ENCODE results near the gene SSRP1. TPM values are rescaled to one million over a fixed set of nuclear protein-coding genes. Genes with fewer than 3 reads are reported as not detected.

SSRP1 gene
- total and polyA plus RNA-seq, 9 of the 15 experiments (the other 6 are each of a cell fraction or from before 2014, with no cell fraction given): 91.1 to 416 (median 245) TPM

GRCh38 chr11:57335023-57335342 lies 709 bp downstream of the SSRP1 start:
- Histone ChIP-seq H2AFZ (ENCODE audit: low read depth, low read length) (peak overlapping the region; percentile 99), H3K27ac (ENCODE audit: extremely low read depth, low read depth, low read length) (peak overlapping the region; percentile 86), H3K4me3 (peak overlapping the region; percentile 92), H3K4me1 (replicated peaks in 1 of 2; ENCODE audit: control insufficient read depth in 2 of 2, insufficient read depth in 2 of 2, low read length in 2 of 2) (peaks cover 10 to 19% of the 10 kb centered on the region in 2 experiments; a peak in 4 of 5 replicates), H3K79me2 (ENCODE audit: control insufficient read depth, insufficient read depth, low read length) (peaks cover 40% of the 10 kb centered on the region), H3K9me1 (ENCODE audit: control insufficient read depth, insufficient read depth, low read length) (no peaks in the 10 kb centered on the region), H4K20me1 (replicated peaks; ENCODE audit: control insufficient read depth, insufficient read depth, low read length) (no peaks in the 10 kb centered on the region; the same call in 1 of the 2 replicates), H3K4me2 (ENCODE audit: insufficient read depth, low read length) (peak overlapping the region; percentile 91), H3K9me3 (replicated peaks; ENCODE audit: control insufficient read depth, insufficient read depth, low read depth, low read length) (no peaks in the 10 kb centered on the region), H3K36me3 (ENCODE audit: control insufficient read depth, insufficient read depth, low read length) (peaks cover 48% of the 10 kb centered on the region), H3K27me3 (ENCODE audit: control insufficient read depth in 2 of 2, insufficient read depth in 2 of 2, low read length in 2 of 2) (no peaks in the 10 kb centered on the region; a peak in 1 of 5 replicates), H3K9ac (ENCODE audit: insufficient read depth in 1 of 2, low read depth in 2 of 2, low read length in 2 of 2) (peak overlapping the region; percentile 90 to 97)
- ATAC-seq (no peak; the same call in 2 of the 3 replicates), DNase-seq (ENCODE audit: extremely low read depth in 1 of 4, low spot score in 3 of 4) (no peak), FAIRE-seq (peak; percentile 62)
- BruUV-seq (replicated peaks): no TSS peak
- in situ Hi-C loops (cut with MboI) (no loop called here), intact Hi-C loops (cut with micrococcal nuclease) (no loop called here)
- WGBS (ENCODE audit: insufficient coverage, low coverage, missing lambda C conversion rate): 4% methylated on average over 7 of the region's 7 CpGs
- ChIA-PET CTCF (ENCODE audit: low intra/inter-chr PET ratio) (no interaction called here), POLR2A (interaction anchor here (0.5 to 3.0 kb wide), 5 partner anchors 9 to 1676 kb away, joined by 3 to 28 read pairs (median 4); partner anchors contain the start of gene TNKS1BP1)
- TF ChIP-seq JUN (IDR thresholded peaks at IDR 0.05; ENCODE audit: borderline replicate concordance, low read depth, low read length) (no peak), JUN (CRISPR knock-in tag; IDR thresholded peaks at IDR 0.05; ENCODE audit: borderline replicate concordance) (no peak), YY1 (IDR thresholded peaks at IDR 0.05; ENCODE audit: borderline replicate concordance in 1 of 3, control insufficient read depth in 1 of 3, extremely low read depth in 1 of 3, insufficient read depth in 3 of 3, insufficient read length in 1 of 3, insufficient replicate concordance in 2 of 3, low read depth in 1 of 3, low read length in 2 of 3) (peak in 1 of 3 experiments; percentile 3), ARID1B (IDR thresholded peaks at IDR 0.05) (no peak), CREM (IDR thresholded peaks at IDR 0.05; ENCODE audit: low read depth) (no peak), ZNF644 (tag; IDR thresholded peaks at IDR 0.05; ENCODE audit: low read depth) (no peak), CTBP1 (IDR thresholded peaks at IDR 0.05; ENCODE audit: borderline replicate concordance) (peak; percentile 42; the same call in 1 of the 2 replicates)

Data from K562 (cell line).